ENCODE measurements around the gene LHPP.

The LHPP gene

DNA sequence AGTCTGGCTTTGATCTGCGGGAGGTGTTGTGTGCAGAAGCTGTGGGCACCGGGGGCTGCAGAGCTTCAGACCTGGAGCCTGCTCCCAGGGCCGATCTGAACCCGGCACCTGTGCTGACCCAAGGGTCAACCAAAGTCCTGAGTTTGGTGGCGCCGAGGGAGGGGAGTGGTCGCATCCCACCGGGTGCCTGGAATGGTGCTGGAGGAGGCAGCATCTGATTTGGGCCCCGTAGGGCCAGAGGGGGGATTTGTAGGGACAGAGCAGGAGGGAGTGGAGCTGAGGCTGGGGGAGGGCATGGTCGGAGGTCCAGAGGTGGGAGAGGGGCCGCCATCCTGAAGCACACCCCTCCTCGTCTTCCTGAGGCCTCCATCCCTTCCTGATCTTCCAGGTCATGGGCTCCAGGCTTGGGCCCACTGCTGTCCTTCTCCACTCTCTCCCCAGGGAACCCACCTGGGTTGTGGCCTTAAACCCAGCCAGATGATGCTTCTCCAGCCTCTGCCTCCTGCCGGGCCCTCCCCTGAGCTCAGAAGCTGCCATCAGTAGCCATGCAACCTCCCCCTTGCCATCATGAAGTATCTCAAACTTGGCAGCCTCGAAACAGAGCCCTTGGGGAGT is 112.9 kb downstream of the LHPP start:
- TF ChIP-seq, protein P1, sequence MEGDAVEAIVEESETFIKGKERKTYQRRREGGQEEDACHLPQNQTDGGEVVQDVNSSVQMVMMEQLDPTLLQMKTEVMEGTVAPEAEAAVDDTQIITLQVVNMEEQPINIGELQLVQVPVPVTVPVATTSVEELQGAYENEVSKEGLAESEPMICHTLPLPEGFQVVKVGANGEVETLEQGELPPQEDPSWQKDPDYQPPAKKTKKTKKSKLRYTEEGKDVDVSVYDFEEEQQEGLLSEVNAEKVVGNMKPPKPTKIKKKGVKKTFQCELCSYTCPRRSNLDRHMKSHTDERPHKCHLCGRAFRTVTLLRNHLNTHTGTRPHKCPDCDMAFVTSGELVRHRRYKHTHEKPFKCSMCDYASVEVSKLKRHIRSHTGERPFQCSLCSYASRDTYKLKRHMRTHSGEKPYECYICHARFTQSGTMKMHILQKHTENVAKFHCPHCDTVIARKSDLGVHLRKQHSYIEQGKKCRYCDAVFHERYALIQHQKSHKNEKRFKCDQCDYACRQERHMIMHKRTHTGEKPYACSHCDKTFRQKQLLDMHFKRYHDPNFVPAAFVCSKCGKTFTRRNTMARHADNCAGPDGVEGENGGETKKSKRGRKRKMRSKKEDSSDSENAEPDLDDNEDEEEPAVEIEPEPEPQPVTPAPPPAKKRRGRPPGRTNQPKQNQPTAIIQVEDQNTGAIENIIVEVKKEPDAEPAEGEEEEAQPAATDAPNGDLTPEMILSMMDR (IDR thresholded peaks at IDR 0.05; ENCODE audit: insufficient read depth, low read depth, low read length, missing control alignments): no peak
- no peak overlapping the region for H3K4me3 ChIP-seq (ENCODE audit: low read length)
- DNase-seq (ENCODE audit: low read depth): no peak

DNA sequence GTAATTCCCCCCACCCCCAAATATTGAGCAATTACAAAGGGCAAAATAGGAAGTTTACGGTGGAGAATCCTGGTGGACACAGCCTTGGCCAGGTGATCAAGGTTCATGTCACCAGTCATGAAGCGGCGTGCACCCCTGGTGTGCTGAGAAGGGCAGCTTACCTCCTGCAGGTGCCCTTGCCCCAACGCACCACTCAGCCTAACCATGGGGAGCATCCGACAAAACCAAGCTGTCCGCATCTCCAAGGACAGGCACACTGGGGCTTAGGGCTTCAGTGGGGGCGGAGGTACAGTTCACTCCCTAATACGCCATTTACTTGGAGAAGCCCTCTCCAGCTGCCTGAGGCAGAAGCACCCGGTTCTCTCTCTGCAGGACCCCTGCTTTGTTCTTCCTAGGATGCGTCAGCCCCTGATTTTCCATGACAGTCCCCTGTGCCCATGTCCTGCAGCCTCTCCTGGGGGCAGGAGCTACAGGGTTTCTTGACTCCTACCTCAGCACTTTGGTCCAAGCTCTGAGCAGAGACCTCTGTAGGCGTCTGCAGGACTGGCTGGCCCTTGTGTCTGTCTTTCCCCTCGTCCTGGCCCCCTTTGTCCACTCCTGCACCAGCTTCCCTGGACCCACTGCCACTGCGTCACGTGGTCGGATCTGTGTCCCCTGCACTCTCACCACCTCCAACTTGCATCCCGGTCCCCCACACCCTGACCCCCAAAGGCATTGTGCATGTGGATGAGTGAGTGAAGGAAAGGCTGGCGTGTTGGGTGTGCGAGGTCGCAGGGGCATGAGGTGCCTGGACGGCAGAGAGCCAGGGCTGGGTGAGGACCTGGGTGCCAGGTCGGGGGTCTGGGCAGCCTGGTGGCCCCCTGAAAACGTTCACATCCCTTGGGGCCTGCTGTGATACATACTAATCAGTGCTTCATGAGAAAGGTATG is 113.7 kb downstream of the LHPP start:
- H3K4me3 ChIP-seq (ENCODE audit: low read length): no peak overlapping the region
- TF ChIP-seq, protein P1 (IDR thresholded peaks at IDR 0.05; ENCODE audit: insufficient read depth, low read depth, low read length, missing control alignments): no peak
- no peak for DNase-seq (ENCODE audit: low read depth)

DNA sequence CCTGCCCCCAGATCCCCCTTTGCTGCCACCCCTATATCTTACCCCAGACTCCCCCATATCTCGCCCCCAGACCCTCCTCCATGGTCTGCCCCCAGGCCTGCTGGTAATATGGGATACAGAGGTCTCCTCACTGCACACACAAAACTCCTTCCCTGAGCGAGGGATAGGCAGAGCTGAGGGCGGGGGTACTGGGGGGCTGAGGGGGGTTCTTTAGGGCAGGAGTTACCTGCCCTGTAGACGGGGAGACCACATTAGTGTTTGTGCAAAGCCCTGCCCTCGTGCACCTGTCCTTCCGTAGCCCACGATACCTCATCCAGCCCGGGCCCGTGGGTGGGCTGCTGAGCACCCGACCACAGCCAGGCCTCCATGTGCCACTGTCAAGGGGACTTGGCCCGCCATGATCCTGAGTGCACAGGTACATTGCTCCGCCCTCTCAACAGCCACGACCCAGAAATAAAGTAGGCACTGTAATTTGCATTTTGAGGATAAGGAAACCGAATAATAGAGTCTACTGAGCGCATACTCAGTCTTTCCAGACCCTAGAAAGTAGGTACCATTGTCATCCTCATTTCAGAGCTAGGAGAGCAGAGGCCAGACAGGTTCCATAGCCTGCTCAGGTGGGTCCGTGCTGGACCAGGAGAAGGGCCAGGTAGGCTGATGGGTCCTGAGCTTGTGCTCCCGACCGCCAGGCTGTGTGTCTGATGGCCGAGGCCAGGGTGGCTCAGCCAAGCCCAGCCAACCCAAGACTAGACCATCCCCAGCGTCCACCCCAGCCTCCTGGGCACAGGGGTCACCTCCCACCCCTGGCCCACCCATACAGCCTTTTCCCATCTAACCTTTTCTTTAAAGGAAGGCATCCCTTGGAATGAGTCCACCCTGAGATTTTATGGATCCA is 115.2 kb downstream of the LHPP start:
- no peak overlapping the region for H3K4me3 ChIP-seq (ENCODE audit: low read length)
- DNase-seq (ENCODE audit: low read depth): no peak
- TF ChIP-seq, protein P1 (IDR thresholded peaks at IDR 0.05; ENCODE audit: insufficient read depth, low read depth, low read length, missing control alignments): no peak

DNA sequence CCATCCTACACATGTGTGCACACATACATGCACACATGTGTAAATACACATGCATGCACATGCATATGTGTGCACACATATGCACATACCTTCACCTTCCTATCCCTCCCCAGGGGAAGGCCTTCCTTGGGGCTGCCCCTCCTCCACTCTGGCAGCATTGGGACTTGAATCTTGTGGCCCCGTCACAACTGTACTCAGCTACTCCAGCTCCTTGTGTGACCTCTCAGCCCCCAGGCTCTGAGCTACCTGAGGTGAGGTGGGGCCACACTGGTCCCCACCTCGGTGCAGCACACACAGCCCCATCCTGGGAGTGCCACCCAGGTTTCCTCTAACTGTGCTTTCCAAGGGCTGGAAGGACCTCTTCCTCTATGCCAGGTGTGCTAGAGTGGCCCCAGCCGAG is 116.0 kb downstream of the LHPP start:
- TF ChIP-seq, protein P1 (IDR thresholded peaks at IDR 0.05; ENCODE audit: insufficient read depth, low read depth, low read length, missing control alignments): no peak
- no peak for DNase-seq (ENCODE audit: low read depth)
- H3K4me3 ChIP-seq (ENCODE audit: low read length): no peak overlapping the region

DNA sequence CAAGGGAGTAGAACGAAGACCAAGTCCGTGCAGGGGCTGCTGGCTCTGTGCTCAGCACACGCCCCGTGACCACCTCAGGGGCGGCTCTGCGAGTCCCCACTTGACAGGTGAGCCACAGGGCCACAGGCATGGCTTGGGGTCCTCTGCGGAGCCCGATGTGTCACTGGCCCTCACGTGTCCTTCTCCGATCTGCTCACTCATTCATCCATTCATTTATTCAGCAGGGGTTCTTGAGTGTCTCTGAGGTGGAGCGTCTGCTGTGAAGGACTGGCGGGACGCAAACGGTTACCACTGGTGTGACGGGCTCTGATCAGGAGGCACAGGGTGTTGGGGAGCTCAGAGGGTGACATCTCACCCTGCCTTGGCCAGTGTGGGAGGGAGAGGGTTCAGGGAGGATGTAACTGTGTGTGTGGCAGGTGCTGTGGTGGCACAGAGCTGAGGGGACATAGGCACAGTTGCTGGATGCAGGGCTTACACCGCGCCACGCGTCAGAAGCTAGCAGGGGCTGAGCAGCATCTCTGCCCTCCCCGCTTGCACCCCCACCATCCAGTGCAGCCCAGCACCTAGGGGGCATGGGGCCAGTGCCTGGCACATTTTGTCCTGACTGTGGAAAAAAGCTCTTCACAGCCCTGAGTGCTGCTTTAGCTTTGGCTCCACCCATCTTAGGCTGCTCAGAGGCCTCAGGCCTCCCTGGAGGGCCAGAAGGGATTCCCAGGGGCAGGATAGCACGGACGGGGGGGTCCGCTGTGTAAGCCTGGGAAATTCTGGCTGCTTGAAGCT is 116.8 kb downstream of the LHPP start:
- H3K4me3 ChIP-seq (ENCODE audit: low read length): no peak overlapping the region
- TF ChIP-seq, protein P1 (IDR thresholded peaks at IDR 0.05; ENCODE audit: insufficient read depth, low read depth, low read length, missing control alignments): no peak
- DNase-seq (ENCODE audit: low read depth): no peak

DNA sequence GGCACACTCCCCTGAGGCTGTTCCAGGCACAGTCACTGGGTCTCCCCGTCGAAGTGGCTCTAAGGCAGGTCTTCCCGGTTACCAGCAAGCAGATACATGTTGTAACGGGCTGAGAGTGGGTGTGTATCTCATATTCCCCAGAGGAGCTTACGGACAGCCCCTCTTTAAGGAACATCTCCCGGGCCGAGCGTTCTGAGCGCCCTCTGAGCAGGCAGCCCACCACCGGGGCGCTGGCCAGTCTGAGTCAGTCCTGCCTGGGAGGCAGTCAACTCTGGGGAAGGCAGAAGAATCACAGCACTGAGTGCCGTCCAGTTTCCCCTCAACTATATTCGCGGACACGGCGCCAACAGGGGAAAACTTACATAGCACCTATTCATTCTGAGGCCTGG is 117.4 kb downstream of the LHPP start:
- TF ChIP-seq, protein P1 (IDR thresholded peaks at IDR 0.05; ENCODE audit: insufficient read depth, low read depth, low read length, missing control alignments): no peak
- no peak overlapping the region for H3K4me3 ChIP-seq (ENCODE audit: low read length)
- DNase-seq (ENCODE audit: low read depth): peak; percentile 92
